ENCODE data around the gene FIGNL1.
"Not testable (repeated sequence)": the region's sequence is repeated elsewhere in the genome, so short reads cannot be mapped to it uniquely, and the experiment has no call there.

FIGNL1 gene

GRCh38 chr7:50458651-50459050, 8.5 kb upstream of the FIGNL1 start:
- H3K27me3 ChIP-seq (ENCODE audit: control insufficient read depth, insufficient read depth, low read length, poor library complexity, severe bottlenecking); H3K9me3 ChIP-seq (ENCODE audit: control insufficient read depth, low read length); H3K27ac ChIP-seq (ENCODE audit: insufficient read depth, low read depth, low read length, poor library complexity, severe bottlenecking); H3K36me3 ChIP-seq (ENCODE audit: control insufficient read depth, insufficient read depth, low read length); H3K4me3 ChIP-seq (ENCODE audit: insufficient read depth, low read depth, low read length); H3K4me1 ChIP-seq (ENCODE audit: control insufficient read depth, insufficient read depth, low read length): not testable (repeated sequence)
- no CpG with 5 or more reads among the region's 4 CpGs for WGBS, 2 experiments

GRCh38 chr7:50456371-50457123, 6.4 kb upstream of the FIGNL1 start:
- Histone ChIP-seq H3K4me3 (ENCODE audit: insufficient read depth, low read depth, low read length) (no peak overlapping the region), H3K27ac (ENCODE audit: insufficient read depth, low read depth, low read length, poor library complexity, severe bottlenecking) (no peak overlapping the region), H3K27me3 (ENCODE audit: control insufficient read depth, insufficient read depth, low read length, poor library complexity, severe bottlenecking) (no peaks in the 10 kb centered on the region), H3K36me3 (ENCODE audit: control insufficient read depth, insufficient read depth, low read length) (no peaks in the 10 kb centered on the region), H3K4me1 (ENCODE audit: control insufficient read depth, insufficient read depth, low read length) (no peaks in the 10 kb centered on the region), H3K9me3 (ENCODE audit: control insufficient read depth, low read length) (no peaks in the 10 kb centered on the region)
- WGBS, 2 experiments = 94 to 100% methylated on average over 2 to 3 of the region's 3 CpGs

- no peaks in the 10 kb centered on the region for H3K4me1 ChIP-seq (ENCODE audit: control insufficient read depth, insufficient read depth, low read length)
- H3K4me3 ChIP-seq (ENCODE audit: insufficient read depth, low read depth, low read length) = no peak overlapping the region
- H3K27ac ChIP-seq (ENCODE audit: insufficient read depth, low read depth, low read length, poor library complexity, severe bottlenecking) = no peak overlapping the region
- H3K36me3 ChIP-seq (ENCODE audit: control insufficient read depth, insufficient read depth, low read length) = no peaks in the 10 kb centered on the region
- H3K27me3 ChIP-seq (ENCODE audit: control insufficient read depth, insufficient read depth, low read length, poor library complexity, severe bottlenecking) = no peaks in the 10 kb centered on the region
- no peaks in the 10 kb centered on the region for H3K9me3 ChIP-seq (ENCODE audit: control insufficient read depth, low read length)
Measured at GRCh38 chr7:50455658-50456057, 5.5 kb upstream of the FIGNL1 start.

GRCh38 chr7:50454968-50455367, 4.8 kb upstream of the FIGNL1 start:
- Histone ChIP-seq H3K4me3 (ENCODE audit: insufficient read depth, low read depth, low read length) (no peak overlapping the region), H3K36me3 (ENCODE audit: control insufficient read depth, insufficient read depth, low read length) (no peaks in the 10 kb centered on the region), H3K4me1 (ENCODE audit: control insufficient read depth, insufficient read depth, low read length) (no peaks in the 10 kb centered on the region), H3K27me3 (ENCODE audit: control insufficient read depth, insufficient read depth, low read length, poor library complexity, severe bottlenecking) (no peaks in the 10 kb centered on the region), H3K27ac (ENCODE audit: insufficient read depth, low read depth, low read length, poor library complexity, severe bottlenecking) (no peak overlapping the region), H3K9me3 (ENCODE audit: control insufficient read depth, low read length) (no peaks in the 10 kb centered on the region)
- WGBS, 2 experiments = 67 to 87% methylated on average over 4 to 5 of the region's 5 CpGs

- H3K27me3 ChIP-seq (ENCODE audit: control insufficient read depth, insufficient read depth, low read length, poor library complexity, severe bottlenecking) = no peaks in the 10 kb centered on the region
- peak overlapping the region; percentile 63 for H3K4me3 ChIP-seq (ENCODE audit: insufficient read depth, low read depth, low read length)
- H3K36me3 ChIP-seq (ENCODE audit: control insufficient read depth, insufficient read depth, low read length) = peaks cover 9% of the 10 kb centered on the region
- 91% methylated on average over 32 of the region's 32 CpGs for WGBS, 2 experiments
- no peak overlapping the region for H3K27ac ChIP-seq (ENCODE audit: insufficient read depth, low read depth, low read length, poor library complexity, severe bottlenecking)
- peaks cover 7% of the 10 kb centered on the region for H3K4me1 ChIP-seq (ENCODE audit: control insufficient read depth, insufficient read depth, low read length)
- H3K9me3 ChIP-seq (ENCODE audit: control insufficient read depth, low read length) = no peaks in the 10 kb centered on the region
Measured at GRCh38 chr7:50450590-50451032, 461 bp upstream of the FIGNL1 start.

- peaks cover 7% of the 10 kb centered on the region for H3K4me1 ChIP-seq (ENCODE audit: control insufficient read depth, insufficient read depth, low read length)
- no peaks in the 10 kb centered on the region for H3K9me3 ChIP-seq (ENCODE audit: control insufficient read depth, low read length)
- WGBS, 2 experiments = 29 to 31% methylated on average over 5 of the region's 5 CpGs
- peak overlapping the region; percentile 63 for H3K4me3 ChIP-seq (ENCODE audit: insufficient read depth, low read depth, low read length)
- H3K27me3 ChIP-seq (ENCODE audit: control insufficient read depth, insufficient read depth, low read length, poor library complexity, severe bottlenecking) = no peaks in the 10 kb centered on the region
- no peak overlapping the region for H3K27ac ChIP-seq (ENCODE audit: insufficient read depth, low read depth, low read length, poor library complexity, severe bottlenecking)
- peaks cover 9% of the 10 kb centered on the region for H3K36me3 ChIP-seq (ENCODE audit: control insufficient read depth, insufficient read depth, low read length)
Measured at GRCh38 chr7:50449501-50449880, 659 bp downstream of the FIGNL1 start.

GRCh38 chr7:50448823-50449222, 1.3 kb downstream of the FIGNL1 start:
- Histone ChIP-seq H3K4me1 (ENCODE audit: control insufficient read depth, insufficient read depth, low read length) (peaks cover 7% of the 10 kb centered on the region), H3K27ac (ENCODE audit: insufficient read depth, low read depth, low read length, poor library complexity, severe bottlenecking) (no peak overlapping the region), H3K9me3 (ENCODE audit: control insufficient read depth, low read length) (no peaks in the 10 kb centered on the region), H3K27me3 (ENCODE audit: control insufficient read depth, insufficient read depth, low read length, poor library complexity, severe bottlenecking) (no peaks in the 10 kb centered on the region), H3K36me3 (ENCODE audit: control insufficient read depth, insufficient read depth, low read length) (peaks cover 9% of the 10 kb centered on the region), H3K4me3 (ENCODE audit: insufficient read depth, low read depth, low read length) (no peak overlapping the region)

GRCh38 chr7:50446542-50446960, 3.6 kb downstream of the FIGNL1 start:
- no peak overlapping the region for H3K27ac ChIP-seq (ENCODE audit: insufficient read depth, low read depth, low read length, poor library complexity, severe bottlenecking)

GRCh38 chr7:50436133-50436806, 13.9 kb downstream of the FIGNL1 start:
- Histone ChIP-seq H3K4me3 (ENCODE audit: insufficient read depth, low read depth, low read length) (no peak overlapping the region), H3K27ac (ENCODE audit: insufficient read depth, low read depth, low read length, poor library complexity, severe bottlenecking) (no peak overlapping the region), H3K9me3 (ENCODE audit: control insufficient read depth, low read length) (no peaks in the 10 kb centered on the region), H3K27me3 (ENCODE audit: control insufficient read depth, insufficient read depth, low read length, poor library complexity, severe bottlenecking) (no peaks in the 10 kb centered on the region), H3K36me3 (ENCODE audit: control insufficient read depth, insufficient read depth, low read length) (peaks cover 6% of the 10 kb centered on the region), H3K4me1 (ENCODE audit: control insufficient read depth, insufficient read depth, low read length) (no peaks in the 10 kb centered on the region)
- 86 to 100% methylated on average over 2 of the region's 3 CpGs for WGBS, 2 experiments

More at GRCh38 chr7:50446542-50446960, 3.6 kb downstream of the FIGNL1 start:
- Histone ChIP-seq H3K27me3 (ENCODE audit: control insufficient read depth, insufficient read depth, low read length, poor library complexity, severe bottlenecking) (no peaks in the 10 kb centered on the region), H3K4me1 (ENCODE audit: control insufficient read depth, insufficient read depth, low read length) (peaks cover 7% of the 10 kb centered on the region), H3K36me3 (ENCODE audit: control insufficient read depth, insufficient read depth, low read length) (peaks cover 9% of the 10 kb centered on the region), H3K9me3 (ENCODE audit: control insufficient read depth, low read length) (no peaks in the 10 kb centered on the region), H3K4me3 (ENCODE audit: insufficient read depth, low read depth, low read length) (no peak overlapping the region)
- 92 to 95% methylated on average over 4 of the region's 4 CpGs for WGBS, 2 experiments

GRCh38 chr7:50431722-50432305, 18.3 kb downstream of the FIGNL1 start:
- Histone ChIP-seq H3K27ac (ENCODE audit: insufficient read depth, low read depth, low read length, poor library complexity, severe bottlenecking) (no peak overlapping the region), H3K36me3 (ENCODE audit: control insufficient read depth, insufficient read depth, low read length) (no peaks in the 10 kb centered on the region), H3K9me3 (ENCODE audit: control insufficient read depth, low read length) (no peaks in the 10 kb centered on the region), H3K4me1 (ENCODE audit: control insufficient read depth, insufficient read depth, low read length) (no peaks in the 10 kb centered on the region), H3K4me3 (ENCODE audit: insufficient read depth, low read depth, low read length) (no peak overlapping the region), H3K27me3 (ENCODE audit: control insufficient read depth, insufficient read depth, low read length, poor library complexity, severe bottlenecking) (no peaks in the 10 kb centered on the region)
- WGBS, 2 experiments = 91 to 96% methylated on average over 1 to 4 of the region's 4 CpGs
